HG03469 (cell line): Measurements from ENCODE around the gene CACNA1A.
"Not testable (repeated sequence)": the region's sequence is repeated elsewhere in the genome, so short reads cannot be mapped to it uniquely, and the experiment has no call there.

Source experiments
- ATAC-seq: cut with Tn5 transposase; IDR thresholded peaks from one replicate; pipeline ENCODE4 v1.9.1; 2021; ENCODE audit warnings: mild to moderate bottlenecking, moderate library complexity, moderate number of reproducible peaks; ENCODE audit not compliant: unreplicated experiment

Gene CACNA1A

DNA sequence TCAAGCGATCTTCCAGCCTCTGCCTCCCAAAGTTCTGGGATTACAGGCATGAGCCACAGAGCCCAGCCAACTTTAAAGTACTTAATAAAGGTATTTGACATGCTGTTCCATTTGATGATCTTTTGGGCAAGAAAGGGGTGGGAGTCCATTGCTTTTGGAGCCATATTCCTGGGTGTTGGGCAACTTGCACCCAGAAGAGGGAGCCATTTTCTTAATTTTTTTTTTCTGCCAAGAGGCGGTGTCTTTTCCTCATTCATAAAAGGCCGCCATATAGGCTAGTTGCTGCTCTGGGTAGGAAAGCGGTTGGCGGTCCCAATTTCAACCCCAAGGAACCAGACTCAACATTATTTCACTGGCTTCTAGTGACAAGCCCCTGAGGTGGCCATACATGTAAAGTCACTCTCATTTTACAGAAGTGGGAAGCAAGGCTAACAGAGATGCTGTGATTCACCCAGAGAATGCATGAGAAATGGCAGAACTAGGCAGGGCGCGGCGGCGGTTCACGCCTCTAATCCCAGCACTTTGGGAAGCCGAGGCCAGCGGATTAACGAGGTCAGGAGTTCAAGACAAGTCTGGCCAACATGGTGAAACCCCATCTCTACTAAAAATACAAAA lies 139.6 kb downstream of the CACNA1A start:
- ATAC-seq: no peak

DNA sequence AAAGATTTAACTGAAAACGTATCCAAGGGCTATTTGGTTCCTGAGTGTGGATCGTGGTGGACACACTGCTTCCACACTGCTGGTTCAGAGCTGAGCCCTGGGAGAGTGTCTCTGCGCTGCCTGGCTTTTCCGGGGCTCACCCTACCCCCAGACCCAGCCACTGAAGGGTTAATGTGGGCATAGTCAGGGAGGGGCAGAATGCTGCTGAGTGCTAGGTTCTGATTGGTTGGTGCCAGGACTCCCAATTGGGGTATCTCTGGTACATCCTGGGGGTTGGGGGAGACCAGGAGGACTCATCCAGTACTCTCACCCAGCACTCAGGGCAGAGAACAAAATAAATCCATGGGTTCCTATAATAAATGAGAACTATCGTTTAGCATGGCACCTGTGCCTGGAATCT lies 142.3 kb downstream of the CACNA1A start:
- ATAC-seq: no peak

DNA sequence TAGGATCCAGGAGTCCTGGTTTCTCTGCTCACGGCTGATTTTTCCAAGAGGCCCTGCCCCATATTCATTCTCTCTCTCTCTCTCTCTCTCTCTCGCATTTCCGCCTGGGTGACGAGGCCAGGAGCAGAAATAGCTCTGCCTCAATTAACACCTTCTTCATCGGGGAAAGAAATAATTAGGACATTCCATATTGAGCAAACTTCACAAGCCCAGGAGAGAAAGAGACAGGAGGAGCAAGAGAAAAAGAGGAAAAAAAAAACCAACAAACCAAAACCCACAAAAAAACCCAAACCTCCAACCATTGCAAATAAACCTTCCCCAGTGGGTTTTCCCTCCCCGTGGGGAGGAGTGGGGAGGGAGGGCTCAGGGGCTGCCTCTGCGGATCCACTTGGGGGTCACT lies 143.0 kb downstream of the CACNA1A start:
- no peak for ATAC-seq

DNA sequence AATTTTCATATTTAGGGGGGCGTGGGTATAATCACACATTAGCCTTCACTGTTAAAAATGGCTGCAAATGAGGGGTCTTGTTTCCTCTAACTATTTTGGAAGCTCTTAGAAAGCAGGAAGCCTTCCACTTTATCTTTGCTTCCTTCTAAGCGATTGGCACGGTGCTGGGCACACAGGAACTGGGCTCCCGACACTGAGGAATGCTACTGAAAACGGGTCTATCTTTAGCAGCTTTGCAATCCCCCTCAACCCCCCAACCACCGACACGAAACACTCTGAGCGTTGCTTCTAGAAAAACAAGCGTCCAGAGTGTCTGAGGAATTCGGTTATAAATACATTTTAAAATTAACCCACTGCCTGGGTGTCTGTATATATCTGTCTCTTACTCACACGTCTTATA lies 143.6 kb downstream of the CACNA1A start:
- no peak for ATAC-seq

DNA sequence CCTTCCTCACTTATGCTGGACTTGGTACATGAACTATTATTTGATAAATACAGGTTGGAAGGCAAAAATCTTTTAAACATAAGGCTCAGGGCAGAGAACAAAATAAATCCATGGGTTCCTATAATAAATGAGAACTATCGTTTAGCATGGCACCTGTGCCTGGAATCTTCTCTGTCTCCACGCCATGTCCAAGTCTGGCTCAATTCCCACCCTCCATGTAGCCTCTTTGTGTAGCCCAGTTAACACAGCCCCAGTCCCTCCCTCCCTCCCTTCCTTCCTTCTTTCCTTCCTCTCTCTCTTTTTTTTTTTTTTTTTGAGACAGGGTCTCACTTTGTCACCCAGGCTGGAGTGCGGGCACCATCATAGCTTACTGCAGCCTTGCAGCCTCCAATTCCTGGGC lies 144.6 kb downstream of the CACNA1A start:
- not testable (repeated sequence) for ATAC-seq

DNA sequence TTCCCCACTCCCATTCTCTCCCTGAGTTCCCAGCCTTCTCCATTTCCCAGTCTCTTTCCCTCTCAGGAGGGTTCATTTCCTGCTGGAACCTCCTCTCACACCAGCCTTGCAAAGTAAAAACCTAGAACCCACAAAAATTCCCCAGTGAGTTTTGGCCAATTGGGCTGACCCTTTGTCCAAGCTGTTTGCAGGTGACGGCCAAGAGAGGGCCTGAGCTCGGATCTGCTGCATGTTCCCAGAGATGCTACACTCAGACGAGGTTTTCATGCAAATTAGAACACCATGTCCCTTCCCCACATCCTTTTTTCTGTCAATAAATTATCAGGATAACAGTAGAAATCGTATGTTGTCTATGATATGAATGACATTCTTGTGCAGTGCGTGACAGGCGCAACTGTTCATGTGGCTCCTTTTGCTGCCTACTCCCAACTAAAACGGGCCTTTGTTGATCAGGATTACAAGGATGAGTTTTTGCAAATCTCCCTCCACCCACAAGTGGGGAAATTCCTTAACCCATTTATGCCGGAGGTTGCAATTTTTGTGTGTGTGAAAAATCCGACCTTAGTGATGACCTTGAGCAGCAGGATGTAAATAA lies 149.5 kb downstream of the CACNA1A start:
- no peak for ATAC-seq

DNA sequence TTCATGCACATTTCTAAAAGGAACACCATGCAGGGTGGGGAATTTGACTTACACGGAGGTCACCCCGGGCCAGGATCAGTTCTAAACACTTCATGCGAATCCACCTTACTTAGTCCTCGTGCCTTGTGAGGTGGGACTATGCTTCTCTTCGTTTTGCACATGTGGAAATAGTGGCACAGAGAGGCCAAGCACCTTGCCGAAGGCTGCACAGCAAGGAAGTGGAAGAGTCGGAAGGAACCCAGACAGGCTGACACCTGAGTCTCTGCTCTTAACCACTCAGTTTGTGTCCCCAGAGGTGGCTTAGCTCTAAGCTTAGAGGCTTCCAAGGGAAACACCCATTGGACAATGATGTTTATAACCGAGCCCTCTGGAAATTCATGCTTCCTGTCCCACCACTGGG lies 150.1 kb downstream of the CACNA1A start:
- no peak for ATAC-seq

DNA sequence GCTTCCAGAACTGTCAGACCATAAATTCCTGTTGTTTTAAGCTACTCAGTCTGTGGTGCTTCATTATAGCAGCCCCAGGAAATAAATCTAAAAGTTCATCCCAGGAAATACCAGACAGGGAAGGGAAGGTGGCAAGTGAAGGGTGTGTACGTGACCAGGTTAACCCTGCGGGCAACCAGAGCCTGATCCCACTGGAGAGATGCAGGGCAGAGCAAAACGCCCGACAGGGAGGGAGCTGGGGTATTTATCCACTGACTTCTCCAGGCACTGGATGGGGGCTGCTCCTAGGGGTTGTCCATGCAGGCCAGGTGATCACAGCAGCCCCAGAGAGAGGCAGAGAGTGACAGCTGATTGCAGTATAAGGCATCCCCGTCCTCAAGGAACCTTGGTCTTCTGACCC lies 150.9 kb downstream of the CACNA1A start:
- no peak for ATAC-seq

DNA sequence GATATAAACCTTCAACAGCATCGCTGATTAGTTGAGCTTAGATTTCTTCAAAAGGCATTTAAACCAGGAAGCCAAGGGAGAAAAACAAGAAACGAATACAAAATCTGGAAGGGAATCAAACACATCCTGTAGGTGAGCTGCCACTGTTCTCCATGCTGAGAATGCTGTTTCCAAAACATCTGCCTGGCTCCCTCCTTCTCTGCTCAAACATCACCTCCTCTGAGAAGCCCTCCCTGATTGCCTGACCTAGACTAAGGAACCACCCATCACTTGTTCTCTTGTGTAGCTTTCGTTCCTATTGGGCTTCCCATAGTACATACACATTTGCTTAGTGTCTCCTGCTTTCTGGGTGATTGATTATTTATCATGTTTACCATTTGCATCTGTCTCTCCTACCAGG lies 152.7 kb downstream of the CACNA1A start:
- ATAC-seq: no peak

DNA sequence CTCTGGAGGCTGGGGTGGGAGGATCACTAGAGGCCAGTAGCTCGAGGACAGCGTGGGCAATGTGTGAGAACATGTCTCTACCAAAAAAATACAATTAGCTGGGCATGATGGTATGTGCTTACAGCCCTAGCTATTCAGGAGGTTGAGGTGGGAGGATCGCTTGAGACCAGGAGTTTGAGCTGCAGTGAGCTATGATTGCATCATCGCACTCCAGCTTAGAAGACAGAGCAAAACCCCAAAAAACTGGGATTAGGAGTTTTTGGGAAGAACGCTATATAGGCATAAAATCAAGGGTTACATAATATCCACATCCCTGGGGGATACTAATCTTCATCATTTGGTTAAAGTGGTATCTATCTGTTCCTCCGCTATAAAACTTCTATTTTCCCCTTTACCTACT lies 155.5 kb downstream of the CACNA1A start:
- no peak for ATAC-seq

DNA sequence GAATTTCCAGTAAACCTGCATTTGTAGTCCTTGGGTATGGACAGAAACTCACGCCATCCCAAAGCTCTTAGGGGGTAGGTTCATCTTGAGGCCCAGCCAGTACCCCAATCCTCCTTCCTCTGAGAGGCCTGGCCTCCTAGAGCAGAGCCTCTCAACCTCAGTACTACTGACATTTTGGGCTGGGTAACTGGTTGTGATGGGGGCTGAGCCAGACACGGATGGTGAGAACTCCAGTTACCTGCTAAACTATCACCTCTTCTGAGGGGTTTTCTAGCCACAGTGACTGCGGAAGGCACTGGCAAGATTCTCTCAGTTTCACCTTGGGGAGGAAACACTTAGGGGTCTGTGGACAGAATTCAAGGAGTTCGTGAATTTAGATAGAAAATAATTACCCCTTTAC lies 156.2 kb downstream of the CACNA1A start:
- ATAC-seq: no peak

DNA sequence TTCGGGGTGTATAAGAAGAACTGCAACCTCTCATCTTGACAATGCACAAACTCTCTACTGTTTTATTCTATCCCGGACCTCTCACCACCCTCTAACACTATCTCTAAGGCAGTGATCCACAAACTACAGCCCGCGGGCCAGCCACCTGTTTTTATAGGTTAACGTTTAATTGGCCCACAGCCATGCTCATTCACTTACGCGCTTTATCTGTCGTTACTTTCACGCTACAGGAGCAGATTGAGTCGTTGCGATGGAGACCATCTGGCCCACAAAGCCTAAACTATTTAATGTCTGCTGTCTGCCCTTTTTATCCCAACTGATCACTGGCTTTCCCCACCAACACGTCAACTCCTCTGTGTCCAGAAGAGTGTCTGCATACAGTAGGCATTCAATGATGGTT lies 158.9 kb downstream of the CACNA1A start:
- ATAC-seq: no peak

DNA sequence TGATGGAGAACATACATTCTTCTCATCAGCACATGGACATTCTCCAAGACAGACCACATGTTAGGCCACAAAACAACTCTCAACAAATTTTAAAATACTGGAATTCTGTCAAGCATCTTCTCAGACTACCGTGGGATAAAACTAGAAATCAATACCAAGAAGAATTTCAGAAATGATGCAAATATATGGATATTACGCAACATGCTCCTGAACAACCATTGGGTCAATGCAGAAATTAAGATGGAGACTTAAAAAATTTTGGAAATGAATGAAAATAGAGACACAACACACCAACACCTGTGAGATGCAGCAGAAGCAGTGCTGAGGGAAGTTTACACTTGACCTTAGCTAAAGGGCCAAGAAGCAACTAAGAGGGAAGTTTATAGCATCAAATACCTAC lies 162.8 kb downstream of the CACNA1A start:
- ATAC-seq: no peak

DNA sequence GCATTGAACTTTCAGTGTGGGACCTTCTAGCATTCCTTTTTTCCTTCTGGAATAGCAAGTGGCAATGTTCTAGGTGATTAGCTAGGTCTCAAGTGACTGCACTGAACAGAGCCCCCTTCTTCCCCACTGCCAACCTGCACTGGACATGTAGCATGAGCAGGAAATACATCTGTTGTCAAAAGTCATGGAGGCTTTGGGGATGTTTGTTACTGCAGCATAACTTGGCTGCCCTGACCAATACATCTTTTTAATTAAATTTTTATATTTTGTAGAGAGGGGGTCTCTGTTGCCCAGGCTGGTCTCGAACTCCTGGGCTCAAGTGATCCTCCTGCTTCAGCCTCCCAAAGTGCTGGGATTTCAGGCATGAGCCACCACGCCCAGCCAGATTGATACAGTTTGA lies 163.6 kb downstream of the CACNA1A start:
- ATAC-seq: no peak

DNA sequence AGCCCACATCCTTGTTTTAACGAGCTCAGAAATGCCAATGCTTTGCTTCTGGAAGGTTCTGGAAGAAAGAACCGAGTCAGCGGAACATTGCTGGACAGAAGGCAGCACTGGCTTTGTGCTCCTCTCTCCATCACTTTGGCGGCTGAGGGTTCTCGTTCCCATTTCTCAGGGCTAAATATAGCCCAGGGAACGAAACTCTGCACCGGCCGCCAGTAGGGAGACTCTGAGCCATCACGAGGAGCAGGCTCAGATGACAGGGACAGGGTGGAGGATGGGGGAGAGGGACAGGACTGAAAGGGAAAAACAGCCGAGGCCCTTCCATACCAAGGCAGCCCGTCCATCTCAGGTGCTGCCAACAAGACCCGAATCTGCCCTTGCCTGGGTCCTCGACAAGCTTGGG lies 166.4 kb downstream of the CACNA1A start:
- no peak for ATAC-seq

DNA sequence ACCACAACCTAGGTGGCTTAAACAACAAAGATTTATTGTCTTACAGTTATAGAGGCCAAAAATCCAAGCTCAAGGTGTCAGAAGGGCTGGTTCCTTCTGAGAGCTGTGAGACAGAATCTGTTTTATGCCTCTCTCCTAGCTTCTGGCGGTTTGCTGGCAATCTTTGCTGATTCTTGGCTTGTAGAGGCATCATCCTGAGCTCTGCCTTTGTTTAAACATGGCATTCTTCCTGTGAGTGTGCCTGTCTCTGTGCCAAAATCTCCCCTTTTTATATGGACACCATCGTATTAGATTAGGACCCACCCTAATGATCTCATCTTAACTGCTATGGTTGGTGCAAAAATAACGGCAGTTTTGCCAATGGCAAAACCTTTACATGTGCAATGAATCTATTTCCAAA lies 169.1 kb downstream of the CACNA1A start:
- ATAC-seq: no peak

DNA sequence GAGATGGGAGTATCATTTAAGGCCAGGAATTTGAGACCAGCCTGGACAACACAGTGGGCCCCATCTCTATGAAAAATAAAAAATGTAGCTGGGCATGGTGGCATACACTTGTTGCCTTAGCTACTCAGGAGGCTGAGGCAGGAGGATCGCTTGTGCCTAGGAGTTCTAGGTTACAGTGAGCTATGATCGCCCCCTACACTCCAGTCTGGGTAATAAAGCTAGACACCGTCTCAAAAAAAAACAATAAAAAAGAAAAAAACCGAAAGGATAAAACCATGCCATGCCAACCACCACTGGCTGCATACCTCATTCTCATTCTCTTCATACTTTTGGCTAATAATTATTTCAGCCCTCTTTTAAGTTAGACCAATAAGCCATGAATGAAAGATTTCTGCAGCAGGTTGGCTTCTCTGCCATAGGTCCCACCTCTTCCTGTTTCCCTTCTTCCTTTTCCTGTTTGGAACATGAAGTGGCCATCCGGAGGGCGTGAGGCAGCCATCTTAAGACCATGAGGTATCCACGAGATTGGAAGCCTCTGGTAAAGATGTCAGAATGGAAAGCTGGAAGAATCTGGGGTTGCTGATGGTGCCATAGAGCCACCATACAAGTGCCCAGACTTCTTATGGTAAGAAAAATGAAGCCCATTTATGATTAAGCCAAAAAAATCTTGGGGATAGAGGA lies 171.3 kb downstream of the CACNA1A start:
- no peak for ATAC-seq

DNA sequence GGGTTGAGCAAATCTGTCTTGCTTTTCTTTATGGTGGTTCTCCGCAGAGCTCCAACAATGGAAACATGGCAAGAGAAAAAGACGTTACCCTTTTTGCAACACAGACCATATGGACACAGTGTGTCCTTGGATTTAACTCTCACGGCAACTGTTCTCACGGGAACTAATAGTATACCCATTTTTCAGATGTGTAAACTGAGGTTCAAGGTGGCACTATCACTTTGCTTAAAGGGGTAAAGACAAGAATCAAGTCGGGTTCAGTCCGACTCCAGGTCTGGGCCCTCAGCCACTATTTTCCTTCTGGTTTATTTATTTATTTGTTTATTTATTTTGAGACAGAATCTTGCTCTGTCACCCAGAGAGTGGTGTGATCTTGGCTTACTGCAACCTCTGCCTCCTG lies 176.0 kb downstream of the CACNA1A start:
- ATAC-seq: no peak

DNA sequence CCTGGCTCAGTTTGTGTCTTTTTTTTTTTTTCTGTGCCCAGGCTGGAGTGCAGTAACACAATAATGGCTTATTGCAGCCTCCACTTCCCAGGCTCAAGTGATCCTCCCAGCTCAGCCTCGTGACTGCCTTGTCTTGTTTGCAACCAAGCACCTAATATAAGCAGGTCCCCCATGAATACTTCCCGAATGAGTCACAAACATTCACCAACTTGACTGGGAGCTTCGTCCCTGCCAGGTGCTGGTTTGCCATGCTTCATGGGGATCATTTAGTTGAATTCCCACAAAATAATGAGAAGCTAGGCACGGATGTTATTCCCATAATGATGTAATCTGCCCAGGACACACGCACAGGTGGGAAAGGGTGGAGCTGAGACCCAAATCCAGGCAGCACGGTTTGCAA lies 176.5 kb downstream of the CACNA1A start:
- ATAC-seq: no peak

DNA sequence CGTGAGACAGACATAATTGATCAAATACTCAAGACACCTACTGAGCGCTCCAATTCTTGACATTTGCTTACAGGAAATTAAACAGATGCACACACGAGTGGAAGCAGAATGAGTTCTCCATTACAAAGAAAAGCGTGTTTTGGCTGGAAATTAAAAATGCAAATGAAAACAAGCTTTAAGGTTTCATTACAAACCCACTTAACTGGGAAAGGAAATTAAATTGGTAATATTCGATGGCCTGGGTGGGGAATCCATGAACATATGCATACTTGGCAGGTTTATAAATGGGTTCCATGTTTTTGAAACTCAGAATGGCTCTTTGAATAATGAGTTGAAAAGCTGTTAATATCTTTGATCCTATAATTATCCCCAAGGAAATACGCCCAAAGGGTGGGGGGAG lies 178.0 kb downstream of the CACNA1A start:
- no peak for ATAC-seq

DNA sequence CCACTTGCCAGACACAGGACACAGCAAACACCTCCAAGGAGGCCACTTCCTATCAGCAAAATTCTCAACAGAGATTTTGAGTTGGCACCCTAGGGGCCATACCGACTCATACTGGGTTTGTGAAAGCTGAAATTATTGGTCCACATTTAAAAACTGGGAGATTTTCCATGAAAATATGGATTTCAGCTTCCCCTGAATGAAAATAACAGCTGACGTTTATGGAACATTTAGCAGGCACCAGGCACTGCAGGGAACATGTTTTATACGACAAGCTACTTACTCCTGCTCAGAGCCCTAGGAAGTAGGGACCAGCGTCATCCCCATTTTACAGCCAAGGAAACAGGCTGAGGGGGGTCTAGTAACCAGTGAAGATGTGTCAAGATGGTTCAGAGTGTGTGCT lies 186.8 kb downstream of the CACNA1A start:
- no peak for ATAC-seq

DNA sequence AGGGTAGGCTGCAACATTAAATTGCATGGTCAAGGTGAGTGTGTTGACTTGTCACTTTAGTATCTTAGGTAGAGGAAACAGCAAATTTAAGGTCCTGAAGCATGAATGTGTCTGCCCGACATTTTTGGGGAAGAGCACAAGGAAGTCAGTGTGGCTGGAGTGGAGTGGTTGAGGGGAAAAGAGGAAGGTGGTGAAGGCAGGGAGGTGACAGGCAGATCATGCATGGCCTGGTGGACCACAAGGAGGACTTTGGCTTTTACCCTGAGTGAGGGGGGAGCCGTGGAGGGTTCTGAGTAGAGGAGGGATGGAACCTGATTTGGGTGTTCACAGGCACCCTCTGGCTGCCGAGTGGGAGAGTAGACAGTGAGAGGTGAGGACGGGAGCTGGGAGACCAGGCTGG lies 188.1 kb downstream of the CACNA1A start:
- no peak for ATAC-seq

DNA sequence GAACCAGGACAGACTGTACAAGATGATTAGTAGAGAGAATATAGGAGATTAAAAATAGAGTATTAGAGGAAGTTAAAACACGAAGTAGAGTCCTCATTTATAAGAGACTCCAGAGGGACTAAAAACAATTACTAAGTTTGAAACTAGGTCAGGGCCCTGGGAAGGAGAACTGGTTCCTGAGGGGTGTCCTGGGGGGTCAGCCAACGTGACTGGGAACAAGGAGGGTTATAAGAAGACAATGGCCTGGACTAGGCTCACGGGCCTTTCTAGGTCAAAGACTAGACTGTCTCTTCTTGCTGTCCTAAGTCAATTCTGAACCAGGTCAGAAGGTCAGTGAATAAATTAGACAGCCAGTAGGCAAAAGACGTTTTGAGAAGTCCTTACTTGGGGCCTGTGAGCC lies 190.8 kb downstream of the CACNA1A start:
- no peak for ATAC-seq
